IPS-NIHi7 (cell line): ENCODE measurements around the gene PCBP3.
A peak's percentile ranks its signal among the peaks of the same experiment; 100 is the strongest.
"Not testable (repeated sequence)": the region's sequence is repeated elsewhere in the genome, so short reads cannot be mapped to it uniquely, and the experiment has no call there.

ENCODE experiments used
- DNase-seq: peaks from one replicate; pipeline ENCODE4 v3.0.0; 2012; ENCODE audit warnings: mixed read lengths; ENCODE audit errors: extremely low spot score

The PCBP3 gene

GRCh38 chr21:45613396-45613795, 30.1 kb upstream of the PCBP3 start:
- DNase-seq = no peak

- DNase-seq = no peak
Measured at GRCh38 chr21:45613881-45614280, 29.6 kb upstream of the PCBP3 start.

- no peak for DNase-seq
Measured at GRCh38 chr21:45615145-45615711, 28.3 kb upstream of the PCBP3 start.

GRCh38 chr21:45617021-45617921, 26.3 kb upstream of the PCBP3 start:
- peak; percentile 40 for DNase-seq

GRCh38 chr21:45618287-45618686, 25.2 kb upstream of the PCBP3 start:
- DNase-seq = no peak

- DNase-seq = no peak
Measured at GRCh38 chr21:45618846-45619485, 24.6 kb upstream of the PCBP3 start.

- DNase-seq = no peak
Measured at GRCh38 chr21:45620201-45620923, 23.2 kb upstream of the PCBP3 start.

- DNase-seq = not testable (repeated sequence)
Measured at GRCh38 chr21:45621435-45622331, 21.8 kb upstream of the PCBP3 start.

GRCh38 chr21:45622416-45623097, 21.0 kb upstream of the PCBP3 start:
- no peak for DNase-seq

- no peak for DNase-seq
Measured at GRCh38 chr21:45623436-45623835, 20.1 kb upstream of the PCBP3 start.

- not testable (repeated sequence) for DNase-seq
Measured at GRCh38 chr21:45626127-45626526, 17.4 kb upstream of the PCBP3 start.

- no peak for DNase-seq
Measured at GRCh38 chr21:45629046-45629981, 14.2 kb upstream of the PCBP3 start.

GRCh38 chr21:45630066-45630694, 13.3 kb upstream of the PCBP3 start:
- no peak for DNase-seq

- no peak for DNase-seq
Measured at GRCh38 chr21:45630876-45631275, 12.6 kb upstream of the PCBP3 start.

- DNase-seq = no peak
Measured at GRCh38 chr21:45631540-45631939, 12.0 kb upstream of the PCBP3 start.

- DNase-seq = no peak
Measured at GRCh38 chr21:45632160-45632559, 11.4 kb upstream of the PCBP3 start.

GRCh38 chr21:45632637-45633251, 10.8 kb upstream of the PCBP3 start:
- no peak for DNase-seq

- DNase-seq = no peak
Measured at GRCh38 chr21:45634511-45635183, 8.9 kb upstream of the PCBP3 start.
